CD4-positive, alpha-beta T cell treated with Interleukin-6 for 4 hours (primary cell): ENCODE data around the gene ARL6IP1.

Experiments used
- DNase-seq: peaks from one replicate; pipeline ENCODE4 v3.0.0-alpha.2; 2020; ENCODE audit warnings: mixed read lengths

ARL6IP1 gene

GRCh38 chr16:18801145-18801972 is at the start of gene ARL6IP1:
Gene ARL6IP1, minus strand, starts transcription at chr16:18801549. Its CDS starts 83 bp downstream, at chr16:18801466.
- DNase-seq, result peak; percentile 99

GRCh38 chr16:18846416-18846815 is 45.1 kb upstream of the ARL6IP1 start:
- DNase-seq, result no peak

GRCh38 chr16:18842565-18842964 is 41.2 kb upstream of the ARL6IP1 start:
- no peak for DNase-seq

GRCh38 chr16:18841833-18842525 is 40.6 kb upstream of the ARL6IP1 start:
- no peak for DNase-seq

GRCh38 chr16:18839555-18839954 is 38.2 kb upstream of the ARL6IP1 start:
- no peak for DNase-seq

- no peak for DNase-seq
These were observed 35.4 kb upstream of the ARL6IP1 start for GRCh38 chr16:18836702-18837101.

- no peak for DNase-seq
These were observed 33.5 kb upstream of the ARL6IP1 start for GRCh38 chr16:18834864-18835263.

GRCh38 chr16:18833707-18834505 is 32.6 kb upstream of the ARL6IP1 start:
- no peak for DNase-seq

GRCh38 chr16:18832613-18833012 is 31.3 kb upstream of the ARL6IP1 start:
- no peak for DNase-seq

- no peak for DNase-seq
These were observed 30.7 kb upstream of the ARL6IP1 start for GRCh38 chr16:18832006-18832405.

GRCh38 chr16:18829251-18829650 is 27.9 kb upstream of the ARL6IP1 start:
- no peak for DNase-seq

GRCh38 chr16:18827890-18828289 is 26.5 kb upstream of the ARL6IP1 start:
- DNase-seq, result no peak

- DNase-seq, result no peak
These were observed 14.9 kb upstream of the ARL6IP1 start for GRCh38 chr16:18816286-18816685.

- no peak for DNase-seq
These were observed 10.6 kb upstream of the ARL6IP1 start for GRCh38 chr16:18811925-18812324.

- DNase-seq, result no peak
These were observed 7.8 kb upstream of the ARL6IP1 start for GRCh38 chr16:18809165-18809564.

- DNase-seq, result no peak
These were observed 4.0 kb upstream of the ARL6IP1 start for GRCh38 chr16:18805257-18805773.

- no peak for DNase-seq
These were observed 3.2 kb upstream of the ARL6IP1 start for GRCh38 chr16:18804540-18804939.

GRCh38 chr16:18803569-18804462 is 2.5 kb upstream of the ARL6IP1 start:
- DNase-seq, result no peak

GRCh38 chr16:18802767-18803343 is 1.5 kb upstream of the ARL6IP1 start:
- no peak for DNase-seq

GRCh38 chr16:18800775-18801144 is 589 bp downstream of the ARL6IP1 start:
- DNase-seq, result no peak

GRCh38 chr16:18800293-18800692 is 1.1 kb downstream of the ARL6IP1 start:
- no peak for DNase-seq

GRCh38 chr16:18799500-18799899 is 1.8 kb downstream of the ARL6IP1 start:
- no peak for DNase-seq
